Spleen (tissue), 11 donors: Measurements from ENCODE around the gene PLXNA3. TPM values are rescaled to one million over a fixed set of nuclear protein-coding genes. Genes with fewer than 3 reads are reported as not detected.

Experiments used
- DNase-seq: peaks from one replicate; pipeline ENCODE4 v3.0.0-alpha.2; 2020
- H3K27ac ChIP-seq, 8 donors: fragments of 200-600 bp; sonication (generic) in 7 of 8; 1 replicate in 4 of 8; 2 replicates in 4 of 8; pipeline versions ENCODE4 v1.5.0 to v1.8.0; 2016 to 2021; ENCODE audit warnings: inconsistent platforms in 4 of 8, mild to moderate bottlenecking in 4 of 8, moderate library complexity in 1 of 8
- H3K27me3 ChIP-seq, 7 donors: fragments of 200-600 bp; sonication (generic) in 6 of 7; replicated peaks in 1 of 7; 1 replicate in 4 of 7; 2 replicates in 3 of 7; pipeline versions ENCODE4 v1.5.0 to v1.8.0; 2016 to 2021; ENCODE audit warnings: inconsistent platforms in 3 of 7, mild to moderate bottlenecking in 1 of 7
- H3K36me3 ChIP-seq, 6 donors: fragments of 200-600 bp; sonication (generic) in 5 of 6; 1 replicate in 4 of 6; 2 replicates in 2 of 6; pipeline versions ENCODE4 v1.5.0 to v1.8.0; 2016 to 2021; ENCODE audit warnings: inconsistent platforms in 2 of 6
- H3K4me1 ChIP-seq, 6 donors: fragments of 200-600 bp; sonication (generic) in 5 of 6; 1 replicate in 3 of 6; 2 replicates in 3 of 6; pipeline versions ENCODE4 v1.5.0 to v1.8.0; 2016 to 2021; ENCODE audit warnings: inconsistent platforms in 3 of 6
- H3K4me3 ChIP-seq, 8 donors: fragments of 200-600 bp; sonication (generic) in 7 of 8; 1 replicate in 4 of 8; 2 replicates in 4 of 8; pipeline versions ENCODE4 v1.5.0 to v1.8.0; 2016 to 2021; ENCODE audit warnings: inconsistent platforms in 4 of 8, mild to moderate bottlenecking in 4 of 8, moderate library complexity in 2 of 8
- H3K9me3 ChIP-seq, 8 donors: fragments of 200-600 bp; sonication (generic) in 7 of 8; 1 replicate in 4 of 8; 2 replicates in 4 of 8; pipeline versions ENCODE4 v1.5.0 to v1.8.0; 2016 to 2021; ENCODE audit warnings: inconsistent platforms in 4 of 8
- CTCF ChIP-seq, 11 experiments: fragments of 200-600 bp in 7 of 11; fragments of 450-650 bp in 4 of 11; sonication (generic) in 4 of 11; IDR thresholded peaks in 8 of 11; conservative IDR thresholded peaks in 3 of 11; 1 replicate in 7 of 11; 2 replicates in 4 of 11; pipeline versions ENCODE4 v1.4.0 to v1.8.0; 2016 to 2021; ENCODE audit warnings: antibody characterized with exemption in 11 of 11, inconsistent platforms in 4 of 11, mild to moderate bottlenecking in 1 of 11
- POLR2A ChIP-seq, 3 donors: fragments of 450-650 bp; IDR thresholded peaks; one replicate each; pipeline ENCODE4 v1.5.1; 2017; ENCODE audit warnings: antibody characterized with exemption in 3 of 3, mild to moderate bottlenecking in 1 of 3
- POLR2AphosphoS5 ChIP-seq, 3 donors: sonication (generic); formaldehyde crosslinking; IDR thresholded peaks; one replicate each; pipeline ENCODE4 v1.5.1; 2017; ENCODE audit warnings: antibody characterized with exemption in 3 of 3
- WGBS, 5 donors: extraction: QIAGEN DNeasy Blood & Tissue Kit in 3 of 5; methylation state at CpG; one replicate each; pipeline versions ENCODE4 v1.1.5 to v1.1.7; 2013 to 2018; 5-methylcytosine and 5-hydroxymethylcytosine counted together
- intact Hi-C: fragments of 100-400 bp; cut with DNase I; formaldehyde crosslinking; loops from one replicate; pipeline ENCODE4 v1.15.0; 2023; ENCODE audit warnings: low total_unique reads
- polyA plus RNA-seq, 3 donors: library from polyadenylated mRNA; stranded (reverse); fragments of 200-250 nt; gene quantifications; one replicate each; pipeline ENCODE4 v1.2.1, GENCODE V29; 2013
- total RNA-seq, 7 donors: library from RNA; depleted of rRNA in 3 of 7; stranded (reverse); fragments of >200 nt in 3 of 7; fragmentation: NEBNext Ultra II Directional in 4 of 7; extraction: Animal tissue kit (Norgen Biotek cat#: 25700) in 4 of 7; gene quantifications; one replicate each; pipeline versions ENCODE4 v1.1.0 to v1.2.1, GENCODE V29; 2016 to 2021
- donor health status: healthy with polysubstance abuse.
- donor health status: DM: no; HTN: no; CAD: no; lungs with moderate emphysema.
- donor health status: DM: no; HTN: no; CAD: no.
- donor health status: Bipolar disorder and iron deficiency.
- donor health status: healthy.
- donor health status: DM: no; HTN: no; CAD: no.
- donor health status: DM: yes; HTN: yes; CAD: no.

Gene PLXNA3
- total and polyA plus RNA-seq, 10 donors: 2.5 to 46.8 (median 14.7) TPM

DNA sequence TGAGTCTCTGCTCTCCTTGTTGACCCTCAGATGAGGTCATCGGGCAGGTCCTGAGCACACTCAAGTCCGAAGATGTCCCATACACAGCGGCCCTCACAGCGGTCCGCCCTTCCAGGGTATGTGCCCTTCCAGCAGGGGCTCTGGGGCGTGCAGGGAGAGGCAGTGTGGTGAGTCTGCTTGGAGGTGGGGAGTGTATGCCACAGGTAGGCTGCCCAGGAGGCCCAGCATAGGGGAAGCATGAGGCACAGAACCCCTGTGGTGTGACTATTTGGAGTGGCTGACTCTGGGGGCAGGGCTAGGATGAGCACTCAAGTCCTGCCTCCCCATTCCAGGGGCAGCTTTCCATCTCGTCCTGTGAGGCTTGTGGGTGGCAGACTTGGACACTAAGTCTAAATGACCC, 24.5 kb upstream of the PLXNA3 start:
- Histone ChIP-seq H3K4me1 (peaks cover 2 to 55% (median 28%) of the 10 kb centered on the region in 6 donors), H3K27ac (no peak overlapping the region), H3K9me3 (no peaks in the 10 kb centered on the region), H3K27me3 (no peaks in the 10 kb centered on the region), H3K4me3 (no peak overlapping the region), H3K36me3 (peaks cover 0 to 48% (median 15%) of the 10 kb centered on the region in 6 donors)
- intact Hi-C loops: no loop called here
- TF ChIP-seq POLR2AphosphoS5 (IDR thresholded peaks at IDR 0.05): no peak
- TF ChIP-seq CTCF (IDR thresholded peaks at IDR 0.05 in 8 of 11, conservative IDR thresholded peaks at IDR 0.05 in 3 of 11): no peak
- no peak for TF ChIP-seq POLR2A (IDR thresholded peaks at IDR 0.05)
- peak; percentile 76 for DNase-seq
- 79 to 97% (median 88%) methylated on average over 3 to 7 of the region's 7 CpGs for WGBS, 5 donors

DNA sequence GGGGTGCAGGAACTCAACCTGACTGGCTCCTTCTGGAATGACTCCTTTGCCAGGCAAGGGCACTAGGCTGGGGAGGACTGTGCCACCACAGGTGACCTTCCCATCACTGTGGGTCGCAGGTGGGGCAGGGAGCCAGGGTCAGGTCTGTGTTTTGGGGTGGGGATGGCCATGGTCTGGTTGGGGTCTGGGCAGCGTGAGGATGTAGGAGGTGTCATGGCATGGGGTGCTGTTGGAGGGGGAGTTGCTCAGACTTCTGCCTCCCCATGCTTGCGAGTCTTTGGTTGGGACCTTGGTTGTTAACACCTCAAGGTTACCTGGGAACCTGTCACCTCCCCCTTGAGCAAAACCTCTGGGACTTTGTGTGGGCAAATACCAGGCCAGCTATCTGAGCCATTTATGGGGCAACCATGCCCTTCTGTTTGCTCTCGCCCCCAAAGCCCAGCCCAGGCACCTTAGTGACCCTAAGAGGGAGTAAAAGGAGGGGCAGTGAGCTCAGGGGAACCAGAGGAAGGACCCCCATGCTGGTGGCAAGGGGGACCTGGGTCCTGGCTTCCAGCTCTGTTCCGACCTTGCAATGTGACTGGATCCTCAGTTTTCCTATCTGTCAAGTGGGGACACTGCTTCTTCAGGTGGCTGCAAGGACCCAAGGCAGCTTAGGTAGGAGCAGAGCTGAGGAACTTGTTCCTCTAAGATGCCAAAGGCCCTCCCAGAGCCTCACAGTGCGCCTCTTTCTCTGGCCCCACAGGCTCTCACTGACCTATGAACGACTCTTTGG, 23.5 kb upstream of the PLXNA3 start:
- 77 to 100% (median 93%) methylated on average over 1 to 7 of the region's 7 CpGs for WGBS, 5 donors
- Histone ChIP-seq H3K4me3 (no peak overlapping the region), H3K36me3 (peaks cover 0 to 58% (median 15%) of the 10 kb centered on the region in 6 donors), H3K27me3 (no peaks in the 10 kb centered on the region), H3K27ac (no peak overlapping the region), H3K9me3 (no peaks in the 10 kb centered on the region), H3K4me1 (peaks cover 4 to 58% (median 30%) of the 10 kb centered on the region in 6 donors)
- intact Hi-C loops: no loop called here
- TF ChIP-seq CTCF (IDR thresholded peaks at IDR 0.05 in 8 of 11, conservative IDR thresholded peaks at IDR 0.05 in 3 of 11) (no peak), POLR2AphosphoS5 (IDR thresholded peaks at IDR 0.05) (no peak), POLR2A (IDR thresholded peaks at IDR 0.05) (no peak)
- DNase-seq: peak; percentile 64

DNA sequence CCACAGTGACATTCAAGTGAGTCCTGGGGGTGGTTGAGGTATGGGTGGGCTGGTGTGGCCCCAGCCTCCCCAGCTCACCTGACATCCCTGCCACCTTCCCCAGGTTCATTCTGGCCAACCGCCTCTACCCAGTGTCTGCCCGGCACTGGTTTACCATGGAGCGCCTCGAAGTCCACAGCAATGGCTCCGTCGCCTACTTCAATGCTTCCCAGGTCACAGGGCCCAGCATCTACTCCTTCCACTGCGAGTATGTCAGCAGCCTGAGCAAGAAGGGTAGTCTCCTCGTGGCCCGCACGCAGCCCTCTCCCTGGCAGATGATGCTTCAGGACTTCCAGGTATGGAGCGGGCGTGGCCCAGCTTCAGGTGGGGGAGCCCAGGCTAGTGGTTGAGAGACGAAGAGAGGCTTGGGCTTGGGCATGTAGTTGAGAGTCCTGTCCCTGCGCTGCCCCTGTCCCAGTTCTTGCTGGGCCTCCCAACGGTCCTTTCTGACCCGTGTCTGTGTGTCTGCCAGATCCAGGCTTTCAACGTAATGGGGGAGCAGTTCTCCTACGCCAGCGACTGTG, 22.8 kb upstream of the PLXNA3 start:
- 88 to 96% (median 94%) methylated on average over 7 to 19 of the region's 19 CpGs for WGBS, 5 donors
- intact Hi-C loops: no loop called here
- no peaks in the 10 kb centered on the region for H3K27me3 ChIP-seq
- no peak overlapping the region for H3K4me3 ChIP-seq
- H3K4me1 ChIP-seq: peaks cover 4 to 58% (median 29%) of the 10 kb centered on the region in 6 donors
- no peak overlapping the region for H3K27ac ChIP-seq
- H3K36me3 ChIP-seq: peaks cover 0 to 65% (median 16%) of the 10 kb centered on the region in 6 donors
- TF ChIP-seq POLR2A (IDR thresholded peaks at IDR 0.05) (no peak), POLR2AphosphoS5 (IDR thresholded peaks at IDR 0.05) (peak in 1 of 3 donors; percentile 31)
- H3K9me3 ChIP-seq: no peaks in the 10 kb centered on the region
- peak; percentile 72 for DNase-seq

DNA sequence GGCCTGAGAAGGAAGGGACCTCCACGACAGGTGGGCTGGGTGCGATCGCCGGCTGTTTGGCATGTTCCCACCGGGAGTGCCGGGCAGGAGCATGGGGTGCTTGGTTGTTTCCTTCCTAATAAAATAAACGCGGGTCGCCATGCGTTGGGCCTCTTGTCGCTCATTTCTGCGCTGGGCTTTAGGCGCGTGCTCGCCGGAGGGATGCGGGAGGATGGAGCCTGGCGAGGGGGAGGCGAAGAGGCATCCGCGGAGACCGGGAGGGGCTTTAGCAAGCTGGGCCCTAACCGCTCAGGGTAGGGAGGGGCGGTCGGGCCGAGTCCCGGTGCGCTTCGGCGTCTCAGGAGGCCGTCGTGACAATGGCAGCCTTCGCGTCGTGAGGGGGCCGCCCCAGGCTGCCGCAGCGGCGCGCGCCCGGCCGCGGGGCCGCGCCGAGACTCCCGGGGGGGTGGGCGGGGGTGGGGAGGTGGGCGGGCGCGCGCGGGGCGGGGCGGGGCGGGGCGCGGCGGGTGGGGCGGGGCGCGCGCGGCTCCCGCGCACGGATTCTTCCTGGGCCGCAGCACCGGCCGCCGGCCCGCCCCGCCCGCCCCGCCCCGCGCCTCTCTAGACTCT, 21.6 kb upstream of the PLXNA3 start:
- Histone ChIP-seq H3K27me3 (no peaks in the 10 kb centered on the region), H3K27ac (peak overlapping the region; percentile 60 to 95 (median 90)), H3K4me3 (peak overlapping the region in 7 of 8 donors; percentile 61 to 93 (median 78)), H3K9me3 (no peaks in the 10 kb centered on the region), H3K36me3 (peaks cover 0 to 77% (median 22%) of the 10 kb centered on the region in 6 donors), H3K4me1 (peaks cover 4 to 55% (median 21%) of the 10 kb centered on the region in 6 donors)
- intact Hi-C loops: no loop called here
- peak; percentile 90 for DNase-seq
- WGBS, 5 donors: 7 to 63% (median 20%) methylated on average over 1 to 56 of the region's 78 CpGs
- TF ChIP-seq POLR2A (IDR thresholded peaks at IDR 0.05) (no peak), POLR2AphosphoS5 (IDR thresholded peaks at IDR 0.05) (peak in 2 of 3 donors; percentile 22 to 62)
